Choroid plexus epithelial cell (primary cell): ENCODE data around the gene EDARADD.
"Not testable (repeated sequence)": the region's sequence is repeated elsewhere in the genome, so short reads cannot be mapped to it uniquely, and the experiment has no call there.

Experiments
- DNase-seq: peaks from one replicate; pipeline ENCODE4 v3.0.0-alpha.2; 2010; ENCODE audit warnings: low read depth
- H3K4me3 ChIP-seq: 2 replicates; pipeline ENCODE4 v1.5.1; 2011; ENCODE audit warnings: low read depth, mild to moderate bottlenecking, control low read depth, low read length, moderate library complexity
- CTCF ChIP-seq: conservative IDR thresholded peaks from 2 replicates; pipeline ENCODE4 v1.5.1; 2011; ENCODE audit warnings: low read depth, mild to moderate bottlenecking, control low read depth, inconsistent platforms, low read length, moderate library complexity

Gene EDARADD

GRCh38 chr1:236458996-236459395 lies 64.9 kb downstream of the EDARADD start:
- H3K4me3 ChIP-seq, result no peak overlapping the region
- no peak for TF ChIP-seq CTCF
- no peak for DNase-seq

GRCh38 chr1:236460103-236460502 lies 66.0 kb downstream of the EDARADD start:
- no peak for DNase-seq
- TF ChIP-seq CTCF, result no peak
- no peak overlapping the region for H3K4me3 ChIP-seq

DNA sequence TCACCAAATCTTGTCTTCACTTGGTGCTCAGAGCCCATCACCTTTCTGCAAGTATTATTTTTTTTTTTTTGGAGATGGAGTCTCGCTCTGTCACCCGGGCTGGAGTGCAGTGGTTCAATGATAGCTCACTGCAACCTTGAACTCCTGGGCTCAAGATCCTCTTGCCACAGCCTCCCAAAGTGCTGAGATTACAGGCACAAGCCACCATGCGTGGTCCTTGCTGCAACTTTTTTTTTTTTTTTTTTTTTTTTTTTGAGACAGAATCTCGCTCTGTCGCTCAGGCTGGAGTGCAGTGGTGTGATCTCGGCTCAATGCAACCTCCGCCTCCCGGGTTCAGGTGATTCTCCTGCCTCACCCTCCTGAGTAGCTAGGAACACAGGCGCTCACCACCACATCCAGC lies 70.1 kb downstream of the EDARADD start:
- DNase-seq, H3K4me3 ChIP-seq: not testable (repeated sequence)

DNA sequence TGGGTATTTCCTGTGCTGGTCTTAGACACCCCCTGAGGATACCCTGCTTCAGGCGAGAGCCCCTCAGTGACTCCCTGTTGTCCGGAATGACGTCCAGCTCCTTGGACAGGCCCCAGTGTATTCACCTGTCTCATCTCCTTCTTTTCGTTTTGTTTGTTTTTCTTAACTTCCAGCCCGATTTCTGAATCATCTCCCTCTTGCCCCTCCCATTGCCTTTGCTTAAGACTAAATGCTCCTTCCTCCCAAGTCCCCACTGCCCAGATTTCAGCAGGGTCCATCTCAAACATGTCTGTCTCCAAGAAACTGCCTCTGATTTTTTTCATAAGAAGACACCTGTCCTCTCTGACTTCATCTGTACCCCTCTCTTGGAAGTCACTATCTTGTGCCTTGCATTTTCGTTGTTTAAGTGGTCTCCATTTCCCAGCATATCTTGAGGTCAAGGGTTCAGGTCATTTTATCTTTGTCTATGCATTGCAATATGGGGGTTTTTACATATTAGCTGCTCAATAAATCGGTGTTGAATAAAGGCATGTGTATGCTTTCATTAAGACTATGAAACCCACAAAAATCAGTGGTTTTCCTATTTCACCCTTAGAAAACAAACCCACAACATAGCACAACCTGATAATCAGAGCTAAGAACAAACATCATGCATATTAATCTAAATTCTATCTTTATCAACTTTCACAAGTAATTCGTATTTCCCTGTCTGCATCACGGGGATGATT lies 71.3 kb downstream of the EDARADD start:
- H3K4me3 ChIP-seq, result no peak overlapping the region

DNA sequence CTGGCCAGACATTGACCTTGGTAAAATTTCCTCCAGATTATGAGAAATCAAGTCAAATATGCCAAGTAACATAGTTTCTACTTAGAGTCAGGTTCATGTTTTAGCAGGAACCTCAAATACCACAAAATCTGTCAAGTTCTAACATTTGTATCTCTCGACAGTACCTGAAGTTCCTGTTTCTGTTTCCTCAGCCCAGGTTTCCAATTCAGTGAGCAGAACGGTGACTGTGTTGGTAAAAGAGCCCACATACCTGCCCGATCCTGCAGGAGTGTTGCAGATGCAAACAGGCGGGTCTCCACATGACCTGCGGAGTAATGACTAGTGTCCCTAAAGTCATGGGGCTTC lies 71.8 kb downstream of the EDARADD start:
- no peak overlapping the region for H3K4me3 ChIP-seq
- no peak for TF ChIP-seq CTCF
- no peak for DNase-seq

More for the DNA sequence above, 71.3 kb downstream of the EDARADD start:
- DNase-seq, result no peak
- TF ChIP-seq CTCF, result no peak

DNA sequence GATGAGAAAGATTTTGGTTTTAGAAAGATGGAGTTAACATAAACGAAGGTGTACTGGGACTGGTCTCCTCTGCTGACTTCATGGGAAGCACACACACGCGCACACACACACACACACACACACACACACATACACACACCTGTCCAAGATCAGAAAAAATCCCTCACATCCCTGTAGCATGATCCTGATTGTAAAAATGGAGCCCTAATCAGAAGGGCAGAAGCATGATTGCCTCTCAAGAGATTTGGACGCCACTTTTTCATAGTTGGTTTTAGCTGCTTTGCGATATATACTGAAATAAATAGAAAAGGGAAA lies 73.2 kb downstream of the EDARADD start:
- no peak overlapping the region for H3K4me3 ChIP-seq
- DNase-seq, result no peak
- TF ChIP-seq CTCF, result no peak

DNA sequence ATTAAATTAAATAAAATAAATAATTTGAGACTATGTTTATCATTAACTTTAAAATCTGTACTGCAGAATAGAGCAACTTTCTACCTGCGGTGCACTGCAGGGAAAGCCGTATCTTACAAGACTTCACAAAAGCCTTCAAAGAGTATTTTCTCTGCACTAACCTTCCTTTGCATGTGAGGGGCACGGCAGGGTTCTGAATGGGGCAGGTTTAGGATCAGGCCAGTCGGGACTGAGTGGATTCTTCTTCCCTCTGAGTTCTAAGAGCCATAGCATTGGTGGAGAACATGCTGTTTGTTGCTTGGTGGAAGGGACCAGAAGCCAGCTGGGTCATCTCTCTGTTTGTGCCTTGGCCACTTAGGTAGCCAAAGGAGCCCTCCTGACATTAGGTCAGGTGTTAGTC lies 74.5 kb downstream of the EDARADD start:
- TF ChIP-seq CTCF, result no peak
- no peak overlapping the region for H3K4me3 ChIP-seq
- DNase-seq, result no peak
